SK-N-SH (cell line): ENCODE measurements around the gene LPCAT2.

Source experiments
- MXI1 ChIP-seq: IDR thresholded peaks from 2 replicates; pipeline ENCODE4 v1.6.1; 2012; ENCODE audit warnings: mild to moderate bottlenecking, low read depth, low read length, improper control_type of control experiment
- POLR2AphosphoS5 ChIP-seq: IDR thresholded peaks from 2 replicates; pipeline ENCODE4 v1.6.1; 2012; ENCODE audit warnings: low read depth, low read length

DNA sequence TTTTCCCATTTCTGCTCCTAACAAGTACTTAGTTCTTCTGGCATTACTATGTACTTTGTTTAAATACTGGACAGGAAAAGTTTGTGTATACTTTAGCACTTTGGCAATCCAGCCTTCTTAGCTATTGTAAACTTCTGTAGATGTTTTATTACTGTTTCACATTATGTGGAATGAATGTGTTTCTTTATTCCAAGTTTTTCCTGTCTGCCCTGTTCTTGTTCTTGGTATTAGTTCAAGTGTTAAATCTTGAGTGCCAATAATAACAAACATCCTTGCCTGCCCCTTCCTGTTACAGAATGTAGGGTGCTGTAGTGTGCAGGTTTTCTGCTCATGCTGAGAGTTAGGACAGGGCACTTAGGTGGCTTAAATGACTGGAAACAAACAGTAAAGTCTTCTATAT is 50.4 kb downstream of the LPCAT2 start:
- TF ChIP-seq POLR2AphosphoS5 = no peak
- no peak for TF ChIP-seq MXI1
